A204.1 (cell line): ENCODE results near the gene COL5A2.

Experiments
- FAIRE-seq: peaks from 2 replicates; lab custom pipeline; 2012; peaks lifted over from hg19 to GRCh38; lab: Jason Lieb, UNC

Gene COL5A2

DNA sequence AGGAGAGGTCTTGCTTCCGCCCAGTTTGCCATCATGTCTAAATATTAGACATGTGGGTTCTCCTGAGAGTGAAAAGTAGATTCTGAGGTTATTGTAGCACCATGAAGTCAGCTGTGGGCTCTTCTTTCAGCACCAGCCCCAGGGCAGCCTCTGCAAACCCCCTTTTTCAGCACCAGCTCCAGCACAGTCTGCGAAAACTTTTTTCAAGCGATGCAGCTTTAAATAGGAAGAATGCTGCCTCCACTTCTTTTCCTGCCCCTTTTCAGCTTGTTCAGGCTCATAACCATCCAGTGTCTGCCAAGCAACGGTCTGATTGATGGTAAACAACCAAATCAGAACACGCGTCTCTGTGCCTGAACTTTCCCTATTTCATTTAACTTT is at the start of gene COL5A2:
TSS of gene COL5A2 (minus strand) at position 192 of the 381 bp plus-strand sequence. CDS start at position 35, 157 bp downstream.
- peak; percentile 96 for FAIRE-seq

GRCh38 chr2:189226017-189226416 is 46.5 kb upstream of the COL5A2 start:
- FAIRE-seq: no peak

- FAIRE-seq: no peak
These were observed 45.5 kb upstream of the COL5A2 start for GRCh38 chr2:189225032-189225431.

GRCh38 chr2:189222468-189223105 is 43.0 kb upstream of the COL5A2 start:
- FAIRE-seq: peak; percentile 99

DNA sequence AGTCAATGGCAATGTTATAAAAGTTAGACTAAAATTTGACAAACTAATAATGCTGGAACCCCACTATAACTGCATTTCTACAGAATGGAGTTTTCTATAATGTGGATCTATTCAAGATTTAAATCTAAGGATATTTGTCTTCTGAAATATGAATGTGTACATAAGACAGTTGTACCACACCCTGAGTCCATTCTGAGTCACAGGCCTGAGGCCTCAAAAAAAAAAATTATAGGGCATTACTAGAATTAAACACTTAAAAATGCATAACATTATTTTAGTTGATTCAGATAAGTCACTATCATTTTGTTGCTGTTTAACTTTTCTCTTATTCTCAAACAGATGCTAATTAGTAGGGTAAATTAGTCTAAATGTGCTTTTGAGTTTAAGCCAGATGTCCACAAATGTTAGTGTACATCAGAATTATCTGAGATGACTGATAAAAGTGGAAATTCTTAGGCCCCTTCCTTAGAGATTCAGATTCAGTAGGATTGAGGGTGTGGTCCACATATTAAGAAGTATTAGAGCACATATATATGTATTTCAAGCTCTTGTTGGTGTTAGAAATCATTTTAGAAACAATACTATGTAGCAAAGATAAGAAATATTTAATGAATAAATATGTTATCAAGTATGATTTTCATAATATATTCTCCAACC is 42.4 kb upstream of the COL5A2 start:
- FAIRE-seq: no peak

DNA sequence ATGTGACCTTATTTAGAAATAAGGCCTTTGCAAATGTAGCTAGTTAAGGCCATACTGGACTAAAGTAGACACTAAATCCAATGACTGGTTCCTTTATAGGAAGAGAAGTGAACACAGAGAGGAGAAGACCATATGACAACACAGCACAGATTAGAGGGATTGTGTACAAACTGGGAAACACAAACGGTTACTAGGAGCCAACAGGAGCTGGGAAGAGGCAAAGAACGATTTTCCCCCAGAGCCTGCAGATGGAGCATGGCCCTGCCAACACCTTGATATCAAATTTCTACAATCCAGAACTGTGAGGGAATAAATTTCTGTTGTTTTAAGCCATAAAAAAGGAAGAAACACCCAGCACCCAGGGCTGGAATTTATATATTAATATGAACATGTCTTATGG is 38.7 kb upstream of the COL5A2 start:
- peak; percentile 78 for FAIRE-seq

DNA sequence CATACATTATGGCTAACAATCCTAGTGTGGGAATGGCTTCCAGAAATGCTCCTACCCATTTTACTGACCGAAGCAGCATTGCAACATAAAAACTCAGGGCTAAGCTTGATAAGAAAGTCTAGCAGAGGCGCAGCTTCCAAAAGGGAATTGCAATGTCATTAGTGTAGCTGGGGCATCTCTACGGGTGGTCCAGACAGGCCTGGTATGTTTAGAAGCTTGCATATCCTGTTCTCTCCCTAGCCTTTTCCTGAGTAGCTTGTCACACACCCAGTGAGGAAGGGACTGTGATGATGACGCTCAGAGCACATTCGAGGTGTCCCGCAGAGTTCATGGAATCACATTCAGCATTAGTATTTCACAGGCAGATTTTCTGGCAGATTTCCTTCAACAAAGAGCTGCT is 38.0 kb upstream of the COL5A2 start:
- FAIRE-seq: peak; percentile 95

- no peak for FAIRE-seq
These were observed 37.5 kb upstream of the COL5A2 start for GRCh38 chr2:189217051-189217450.

DNA sequence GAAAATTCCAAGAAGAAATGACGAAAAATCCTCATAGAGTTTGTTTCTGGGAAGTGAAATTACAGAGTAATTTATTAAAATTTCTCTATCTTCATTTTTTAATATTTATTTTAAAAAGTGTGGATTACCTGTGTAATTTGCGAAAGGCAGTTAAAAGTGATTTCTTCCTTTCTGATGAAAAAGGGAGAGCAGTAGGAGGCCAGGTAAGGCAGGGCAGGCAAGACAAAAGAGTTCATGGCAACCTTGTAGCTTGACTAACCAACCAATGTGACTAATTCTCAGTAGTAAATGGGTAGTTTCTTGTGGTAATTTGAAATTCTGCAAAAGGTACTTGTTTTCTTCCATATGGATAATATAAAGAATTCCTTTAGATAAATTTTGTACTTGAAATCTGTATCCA is 34.9 kb upstream of the COL5A2 start:
- peak; percentile 40 for FAIRE-seq

DNA sequence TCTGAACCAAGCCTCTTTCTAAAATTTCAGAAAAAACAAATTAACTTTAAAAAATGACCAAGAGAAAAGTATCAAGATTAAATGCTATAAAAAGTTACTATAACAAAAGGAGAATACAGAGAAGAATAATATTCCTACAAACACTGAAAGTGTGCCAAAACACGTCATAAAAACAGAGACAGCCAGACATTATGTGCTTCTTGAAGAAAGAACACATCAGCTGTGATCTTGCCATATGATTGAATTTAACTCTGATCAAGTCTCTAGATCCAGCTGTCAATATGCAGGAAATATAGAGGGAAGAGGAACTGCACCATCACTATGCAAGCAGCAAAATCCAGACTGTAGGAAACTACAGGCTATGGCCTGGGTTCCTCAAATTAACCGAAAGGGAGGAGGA is 33.7 kb upstream of the COL5A2 start:
- peak; percentile 72 for FAIRE-seq

DNA sequence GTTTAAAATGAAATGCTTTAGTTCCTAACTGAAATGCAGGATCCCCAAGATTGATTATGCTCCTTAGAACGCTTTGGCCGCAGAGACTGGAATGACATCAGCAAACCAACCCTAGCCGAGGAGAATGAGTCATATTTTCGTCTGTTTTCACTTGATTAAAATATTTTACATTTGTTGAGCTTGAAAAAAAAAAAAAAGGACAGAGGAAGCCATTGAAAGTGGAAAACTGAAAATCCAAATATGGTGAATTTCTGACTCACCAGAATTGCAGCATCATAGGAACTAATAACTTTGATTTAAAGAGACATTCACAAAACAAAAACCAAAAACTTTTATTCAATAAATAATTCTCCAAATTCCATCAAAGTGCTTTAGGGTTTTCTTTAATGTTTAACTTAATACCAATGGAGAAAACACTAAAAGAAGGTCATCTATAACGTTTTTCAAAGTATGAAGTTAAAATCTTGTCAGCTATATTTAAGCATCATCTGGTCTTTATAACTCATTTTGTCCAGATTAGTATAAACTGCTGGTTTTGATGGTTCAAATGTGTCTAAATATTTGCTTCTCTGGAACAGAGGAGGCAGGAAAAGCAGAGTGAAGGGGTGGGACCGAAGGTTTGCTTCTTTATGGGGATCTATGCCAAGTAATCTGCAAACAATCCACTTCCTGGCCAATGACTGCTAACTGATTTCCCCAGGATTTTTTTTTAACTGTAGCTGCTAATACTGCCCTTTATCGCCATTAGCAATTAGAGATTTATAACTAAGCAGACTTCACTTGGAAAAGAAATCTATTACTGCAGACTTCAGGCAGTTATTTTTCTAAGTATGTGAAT is 30.9 kb upstream of the COL5A2 start:
- peak; percentile 99 for FAIRE-seq

GRCh38 chr2:189208254-189208653 is 28.7 kb upstream of the COL5A2 start:
- no peak for FAIRE-seq

GRCh38 chr2:189204322-189204941 is 24.9 kb upstream of the COL5A2 start:
- FAIRE-seq: no peak

GRCh38 chr2:189203177-189203799 is 23.7 kb upstream of the COL5A2 start:
- no peak for FAIRE-seq

DNA sequence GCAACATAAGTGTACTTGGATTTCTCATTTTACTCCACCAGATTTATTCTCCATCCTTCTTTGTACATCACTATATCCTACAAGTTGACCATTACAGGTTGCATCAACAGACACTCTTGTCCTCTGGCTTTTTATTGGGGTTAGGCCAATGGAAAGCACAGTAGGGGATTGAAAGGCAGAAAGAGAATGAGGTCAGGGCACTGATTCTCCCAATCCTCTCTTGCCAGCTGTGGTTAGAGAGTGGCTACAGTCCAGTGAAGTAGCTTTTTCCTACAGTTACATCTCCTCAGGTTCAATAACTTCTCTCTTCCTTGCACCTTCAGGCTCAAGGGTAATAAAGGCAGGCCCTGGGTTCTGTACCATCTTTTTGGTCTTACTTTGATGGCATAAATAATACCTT is 20.2 kb upstream of the COL5A2 start:
- FAIRE-seq: no peak

GRCh38 chr2:189192766-189193165 is 13.2 kb upstream of the COL5A2 start:
- no peak for FAIRE-seq

GRCh38 chr2:189191766-189192165 is 12.2 kb upstream of the COL5A2 start:
- no peak for FAIRE-seq

- no peak for FAIRE-seq
These were observed 11.1 kb upstream of the COL5A2 start for GRCh38 chr2:189190685-189191084.

- no peak for FAIRE-seq
These were observed 8.7 kb upstream of the COL5A2 start for GRCh38 chr2:189188115-189188805.

DNA sequence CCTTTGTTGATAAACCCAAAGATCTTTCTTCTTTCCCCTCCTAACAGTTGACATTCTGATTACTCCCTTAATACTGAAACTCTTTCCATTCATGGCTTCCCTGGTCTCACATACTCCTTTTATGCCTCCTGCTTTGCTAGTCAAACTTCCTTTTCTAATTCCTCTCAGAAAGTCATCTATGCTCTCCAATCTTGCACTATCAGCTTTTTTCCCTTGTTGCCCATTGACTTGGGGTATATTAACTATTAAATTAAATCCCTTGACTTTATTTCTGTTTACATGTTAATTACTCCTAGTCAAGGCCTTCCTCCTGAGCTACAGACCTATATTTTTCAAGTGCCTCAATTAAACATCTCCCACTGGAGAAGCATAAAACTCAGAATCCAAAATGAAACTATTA is 3.6 kb upstream of the COL5A2 start:
- FAIRE-seq: no peak

- no peak for FAIRE-seq
These were observed 2.1 kb upstream of the COL5A2 start for GRCh38 chr2:189181706-189182105.
